ENCODE measurements around the gene OR6T1. TPM values are rescaled to one million over a fixed set of nuclear protein-coding genes. Genes with fewer than 3 reads are reported as not detected.

The OR6T1 gene, protein sequence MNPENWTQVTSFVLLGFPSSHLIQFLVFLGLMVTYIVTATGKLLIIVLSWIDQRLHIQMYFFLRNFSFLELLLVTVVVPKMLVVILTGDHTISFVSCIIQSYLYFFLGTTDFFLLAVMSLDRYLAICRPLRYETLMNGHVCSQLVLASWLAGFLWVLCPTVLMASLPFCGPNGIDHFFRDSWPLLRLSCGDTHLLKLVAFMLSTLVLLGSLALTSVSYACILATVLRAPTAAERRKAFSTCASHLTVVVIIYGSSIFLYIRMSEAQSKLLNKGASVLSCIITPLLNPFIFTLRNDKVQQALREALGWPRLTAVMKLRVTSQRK
- total RNA-seq: not detected

GRCh38 chr11:123943738-123944137 is at the start of gene OR6T1:
Gene OR6T1, minus strand, starts transcription at chr11:123943838. Its CDS starts 0 bp downstream, at chr11:123943838.
- Mint-ChIP-seq H3K9me3 (peaks cover 4% of the 10 kb centered on the region), H3K27me3 (no peaks in the 10 kb centered on the region), H3K36me3 (ENCODE audit: low read depth) (no peaks in the 10 kb centered on the region), H3K4me1 (no peaks in the 10 kb centered on the region), H3K4me3 (no peak within 1 kb of the TSS), H3K27ac (no peak within 1 kb of the TSS)
- POLR2A ChIA-PET: no interaction called here
- CTCF ChIA-PET: no interaction called here
- DNase-seq: no peak

- Mint-ChIP-seq H3K9me3 (peaks cover 2% of the 10 kb centered on the region), H3K27ac (no peak overlapping the region), H3K4me3 (no peak overlapping the region), H3K36me3 (ENCODE audit: low read depth) (no peaks in the 10 kb centered on the region), H3K27me3 (no peaks in the 10 kb centered on the region), H3K4me1 (no peaks in the 10 kb centered on the region)
- no peak for DNase-seq
- ChIA-PET CTCF (no interaction called here), POLR2A (no interaction called here)
Observed at GRCh38 chr11:123979311-123979710, 35.7 kb upstream of the OR6T1 start.

DNA sequence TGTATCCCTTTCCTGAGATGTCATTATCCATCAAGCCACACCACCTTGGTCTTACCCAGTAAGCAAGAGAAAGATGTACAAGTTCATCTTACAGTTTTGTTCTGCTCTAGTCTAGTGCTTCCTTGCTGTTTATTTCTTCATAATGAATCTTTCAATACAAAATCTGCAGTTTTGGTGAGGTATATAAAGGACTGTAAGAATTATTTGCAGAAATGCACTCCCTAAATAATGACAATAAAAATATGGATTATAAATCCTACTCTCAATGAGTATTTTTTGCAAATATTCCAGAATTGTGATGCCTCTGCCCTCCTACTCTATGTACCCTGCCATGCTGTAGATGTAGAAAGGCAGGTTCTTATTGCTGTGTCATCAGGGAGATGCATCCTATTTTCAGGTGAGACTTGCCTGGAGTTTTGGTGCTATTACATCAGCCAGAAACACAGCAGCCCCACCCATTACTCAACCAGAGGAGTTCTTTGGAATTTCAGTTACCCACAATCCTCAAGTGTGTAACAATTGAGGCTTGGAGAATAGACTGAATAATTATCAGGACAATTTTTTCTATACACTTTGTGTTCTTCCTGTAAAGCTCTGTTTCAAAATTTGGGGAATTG is 34.2 kb upstream of the OR6T1 start, which contains the start of gene OR10S1:
Gene OR10S1, minus strand, starts transcription at position 51 of the 617 bp plus-strand sequence. CDS start 117 bp downstream, outside the sequence.
- no peaks in the 10 kb centered on the region for H3K4me1 Mint-ChIP-seq
- DNase-seq: no peak
- ChIA-PET CTCF (no interaction called here), POLR2A (no interaction called here)
- H3K9me3 Mint-ChIP-seq: no peaks in the 10 kb centered on the region
- no peaks in the 10 kb centered on the region for H3K36me3 Mint-ChIP-seq (ENCODE audit: low read depth)
- H3K4me3 Mint-ChIP-seq: no peak within 1 kb of the TSS
- no peaks in the 10 kb centered on the region for H3K27me3 Mint-ChIP-seq
- H3K27ac Mint-ChIP-seq: no peak within 1 kb of the TSS

GRCh38 chr11:123976770-123977560 is 33.3 kb upstream of the OR6T1 start:
- H3K4me3 Mint-ChIP-seq: no peak overlapping the region
- CTCF ChIA-PET: no interaction called here
- no peaks in the 10 kb centered on the region for H3K27me3 Mint-ChIP-seq
- POLR2A ChIA-PET: no interaction called here
- H3K27ac Mint-ChIP-seq: no peak overlapping the region
- no peaks in the 10 kb centered on the region for H3K36me3 Mint-ChIP-seq (ENCODE audit: low read depth)
- no peak for DNase-seq
- H3K4me1 Mint-ChIP-seq: no peaks in the 10 kb centered on the region
- no peaks in the 10 kb centered on the region for H3K9me3 Mint-ChIP-seq

DNA sequence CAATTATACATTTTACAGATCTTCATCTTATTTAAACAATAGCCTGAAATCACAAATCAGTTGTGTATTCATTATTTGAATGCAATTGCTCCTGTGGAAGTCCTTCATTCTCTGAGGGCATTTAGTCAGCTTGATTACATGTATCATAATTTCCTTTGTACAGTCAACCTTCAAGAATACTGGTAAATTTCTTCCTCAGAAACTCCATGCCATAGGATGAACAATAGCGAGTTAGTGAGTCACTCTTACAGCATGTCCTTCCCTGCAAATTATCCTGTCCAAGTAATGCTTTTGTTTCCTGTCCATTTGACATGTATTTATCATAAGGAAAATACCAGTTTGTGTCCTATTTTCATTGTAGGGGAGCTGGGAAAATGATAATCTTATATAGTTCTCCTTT is 30.2 kb upstream of the OR6T1 start:
- Mint-ChIP-seq H3K4me3 (no peak overlapping the region), H3K9me3 (peaks cover 3% of the 10 kb centered on the region), H3K27ac (no peak overlapping the region), H3K27me3 (no peaks in the 10 kb centered on the region), H3K36me3 (ENCODE audit: low read depth) (no peaks in the 10 kb centered on the region), H3K4me1 (no peaks in the 10 kb centered on the region)
- ChIA-PET POLR2A (no interaction called here), CTCF (no interaction called here)
- DNase-seq: no peak

- no peaks in the 10 kb centered on the region for H3K4me1 Mint-ChIP-seq
- H3K27ac Mint-ChIP-seq: no peak overlapping the region
- no peaks in the 10 kb centered on the region for H3K9me3 Mint-ChIP-seq
- no peak overlapping the region for H3K4me3 Mint-ChIP-seq
- ChIA-PET POLR2A (no interaction called here), CTCF (no interaction called here)
- H3K27me3 Mint-ChIP-seq: no peaks in the 10 kb centered on the region
- no peaks in the 10 kb centered on the region for H3K36me3 Mint-ChIP-seq (ENCODE audit: low read depth)
- DNase-seq: no peak
Observed at GRCh38 chr11:123956752-123957151, 13.1 kb upstream of the OR6T1 start.

- no peak for DNase-seq
- Mint-ChIP-seq H3K27ac (no peak overlapping the region), H3K27me3 (no peaks in the 10 kb centered on the region), H3K9me3 (no peaks in the 10 kb centered on the region), H3K36me3 (ENCODE audit: low read depth) (no peaks in the 10 kb centered on the region), H3K4me1 (no peaks in the 10 kb centered on the region), H3K4me3 (no peak overlapping the region)
- POLR2A ChIA-PET: no interaction called here
- CTCF ChIA-PET: no interaction called here
Observed at GRCh38 chr11:123945132-123945531, 1.5 kb upstream of the OR6T1 start.

GRCh38 chr11:123942413-123942812 is 1.2 kb downstream of the OR6T1 start:
- ChIA-PET POLR2A (no interaction called here), CTCF (no interaction called here)
- no peaks in the 10 kb centered on the region for H3K27me3 Mint-ChIP-seq
- peaks cover 4% of the 10 kb centered on the region for H3K9me3 Mint-ChIP-seq
- DNase-seq: no peak
- no peak overlapping the region for H3K27ac Mint-ChIP-seq
- H3K36me3 Mint-ChIP-seq (ENCODE audit: low read depth): no peaks in the 10 kb centered on the region
- H3K4me3 Mint-ChIP-seq: no peak overlapping the region
- no peaks in the 10 kb centered on the region for H3K4me1 Mint-ChIP-seq

GRCh38 chr11:123939317-123939716 is 4.3 kb downstream of the OR6T1 start, which contains the start of gene OR4D5:
Gene OR4D5, plus strand, starts transcription at chr11:123939617. Its CDS starts 0 bp downstream, at chr11:123939617.
- CTCF ChIA-PET: no interaction called here
- POLR2A ChIA-PET: no interaction called here
- Mint-ChIP-seq H3K36me3 (ENCODE audit: low read depth) (no peaks in the 10 kb centered on the region), H3K27ac (no peak within 1 kb of the TSS), H3K4me3 (no peak within 1 kb of the TSS), H3K27me3 (no peaks in the 10 kb centered on the region), H3K9me3 (peaks cover 4% of the 10 kb centered on the region), H3K4me1 (no peaks in the 10 kb centered on the region)
- DNase-seq: no peak

GRCh38 chr11:123924027-123924426 is 19.6 kb downstream of the OR6T1 start:
- H3K27ac Mint-ChIP-seq: no peak overlapping the region
- no peak for DNase-seq
- no peaks in the 10 kb centered on the region for H3K27me3 Mint-ChIP-seq
- H3K36me3 Mint-ChIP-seq (ENCODE audit: low read depth): no peaks in the 10 kb centered on the region
- H3K9me3 Mint-ChIP-seq: no peaks in the 10 kb centered on the region
- ChIA-PET CTCF (no interaction called here), POLR2A (no interaction called here)
- no peak overlapping the region for H3K4me3 Mint-ChIP-seq
- no peaks in the 10 kb centered on the region for H3K4me1 Mint-ChIP-seq

DNA sequence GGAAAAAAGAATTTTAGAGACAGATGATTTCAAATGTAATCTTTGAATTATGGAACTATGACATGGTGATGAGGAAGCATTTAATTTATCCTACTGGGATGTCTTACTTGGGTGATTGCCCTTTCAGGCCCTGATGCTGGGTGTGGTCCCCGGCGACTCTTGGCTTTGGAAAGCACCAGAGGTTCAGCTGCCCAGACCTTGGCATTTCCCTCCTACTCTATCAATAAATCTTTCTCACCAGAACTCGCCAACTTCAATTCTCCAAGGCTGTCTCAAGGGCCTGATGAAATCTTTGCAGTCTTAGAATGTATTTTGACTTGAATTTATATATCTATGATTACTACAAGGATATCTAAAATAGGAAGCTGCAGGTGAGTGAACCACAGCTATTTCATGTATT is 22.7 kb downstream of the OR6T1 start:
- CTCF ChIA-PET: interaction anchor here (0.6 kb wide), 1 partner anchor 122 kb away, joined by 5 read pairs; no protein-coding TSS in a partner anchor
- no peak overlapping the region for H3K27ac Mint-ChIP-seq

DNA sequence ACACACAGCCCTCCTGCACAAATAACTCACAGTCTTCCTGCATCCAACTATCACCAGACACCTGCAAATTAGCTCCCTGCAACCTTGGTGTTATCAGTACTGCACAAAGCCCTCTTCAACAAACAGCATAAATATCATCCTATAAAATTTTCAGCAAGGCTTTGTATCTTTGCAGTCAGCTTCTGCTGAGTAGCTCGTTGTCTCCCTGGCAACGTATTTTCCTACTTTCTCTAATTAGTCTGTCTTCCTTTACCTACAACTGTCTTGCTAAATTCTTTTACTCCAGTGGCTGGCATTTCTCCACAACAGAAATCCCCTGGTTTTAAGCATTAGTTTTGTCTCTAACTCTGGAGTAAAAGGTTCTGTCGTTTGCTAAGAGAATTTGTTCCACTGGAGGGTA is 37.8 kb downstream of the OR6T1 start:
- no peaks in the 10 kb centered on the region for H3K36me3 Mint-ChIP-seq (ENCODE audit: low read depth)
- no peak overlapping the region for H3K4me3 Mint-ChIP-seq
- CTCF ChIA-PET: no interaction called here
- H3K27me3 Mint-ChIP-seq: peaks cover 3% of the 10 kb centered on the region
- H3K4me1 Mint-ChIP-seq: no peaks in the 10 kb centered on the region
- no peak for DNase-seq
- H3K27ac Mint-ChIP-seq: no peak overlapping the region
- H3K9me3 Mint-ChIP-seq: no peaks in the 10 kb centered on the region
- POLR2A ChIA-PET: no interaction called here

More for the DNA sequence above, 22.7 kb downstream of the OR6T1 start:
- Mint-ChIP-seq H3K4me1 (no peaks in the 10 kb centered on the region), H3K4me3 (no peak overlapping the region), H3K9me3 (no peaks in the 10 kb centered on the region), H3K27me3 (no peaks in the 10 kb centered on the region), H3K36me3 (ENCODE audit: low read depth) (no peaks in the 10 kb centered on the region)
- POLR2A ChIA-PET: no interaction called here
- no peak for DNase-seq

GRCh38 chr11:123904932-123905331 is 38.7 kb downstream of the OR6T1 start:
- Mint-ChIP-seq H3K27me3 (peaks cover 3% of the 10 kb centered on the region), H3K27ac (no peak overlapping the region), H3K4me3 (no peak overlapping the region), H3K4me1 (no peaks in the 10 kb centered on the region), H3K36me3 (ENCODE audit: low read depth) (no peaks in the 10 kb centered on the region), H3K9me3 (no peaks in the 10 kb centered on the region)
- ChIA-PET CTCF (no interaction called here), POLR2A (no interaction called here)
- no peak for DNase-seq
